Medulla oblongata (tissue), 1 donor: ENCODE measurements around the gene PTTG1IP.

ENCODE experiments used
- DNase-seq: peaks from one replicate; pipeline ENCODE4 v3.0.0-alpha.2; 2015; ENCODE audit errors: extremely low spot score

PTTG1IP gene

GRCh38 chr21:44896561-44897286 is 23.2 kb upstream of the PTTG1IP start:
- no peak for DNase-seq

GRCh38 chr21:44895859-44896258 is 22.4 kb upstream of the PTTG1IP start:
- DNase-seq, result no peak

DNA sequence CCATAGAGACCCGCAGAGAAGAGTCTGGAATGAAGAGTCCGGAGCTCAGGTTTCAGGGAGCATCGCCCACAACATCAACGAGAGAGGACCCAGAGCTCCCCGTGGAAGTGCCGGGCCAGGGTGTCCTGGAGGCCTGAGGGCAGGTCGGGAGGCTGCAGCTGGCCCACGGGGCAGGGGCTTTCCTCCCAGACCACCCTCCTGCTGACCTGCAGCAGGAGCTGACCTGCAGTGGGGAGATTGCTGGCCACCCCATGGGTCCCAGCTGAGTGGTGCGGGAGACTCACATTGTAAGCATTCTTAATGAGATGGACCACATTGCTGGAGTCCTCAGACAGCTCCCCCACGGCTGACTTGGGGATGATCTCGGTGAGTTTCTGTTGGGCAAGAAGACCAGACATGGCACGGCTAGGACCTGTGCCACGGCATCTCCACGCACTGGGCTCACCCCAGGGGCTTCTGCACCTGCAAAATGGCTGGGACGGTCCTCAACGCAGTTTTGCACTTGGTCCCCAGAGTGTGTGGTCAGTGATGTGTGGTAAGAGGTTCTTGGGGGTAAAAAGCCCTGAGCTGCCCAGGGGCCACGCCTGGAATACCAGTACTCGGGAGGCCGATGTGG is 21.3 kb upstream of the PTTG1IP start:
- DNase-seq, result no peak

- no peak for DNase-seq
Observed at GRCh38 chr21:44893948-44894656, 20.6 kb upstream of the PTTG1IP start.

DNA sequence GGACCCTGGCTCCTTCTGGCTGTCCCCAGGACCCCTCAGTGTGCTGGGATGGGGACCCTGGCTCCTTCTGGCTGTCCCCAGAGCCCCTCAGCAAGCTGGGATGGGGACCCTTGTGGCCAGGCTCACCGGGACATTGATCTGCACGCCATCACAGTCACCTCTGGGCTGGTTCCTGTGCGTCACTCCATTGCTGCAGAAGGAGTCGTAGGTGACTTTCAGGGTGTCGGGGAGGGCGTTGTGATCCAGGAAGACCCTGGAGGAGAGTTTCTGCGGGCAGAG is 19.7 kb upstream of the PTTG1IP start:
- DNase-seq, result no peak

DNA sequence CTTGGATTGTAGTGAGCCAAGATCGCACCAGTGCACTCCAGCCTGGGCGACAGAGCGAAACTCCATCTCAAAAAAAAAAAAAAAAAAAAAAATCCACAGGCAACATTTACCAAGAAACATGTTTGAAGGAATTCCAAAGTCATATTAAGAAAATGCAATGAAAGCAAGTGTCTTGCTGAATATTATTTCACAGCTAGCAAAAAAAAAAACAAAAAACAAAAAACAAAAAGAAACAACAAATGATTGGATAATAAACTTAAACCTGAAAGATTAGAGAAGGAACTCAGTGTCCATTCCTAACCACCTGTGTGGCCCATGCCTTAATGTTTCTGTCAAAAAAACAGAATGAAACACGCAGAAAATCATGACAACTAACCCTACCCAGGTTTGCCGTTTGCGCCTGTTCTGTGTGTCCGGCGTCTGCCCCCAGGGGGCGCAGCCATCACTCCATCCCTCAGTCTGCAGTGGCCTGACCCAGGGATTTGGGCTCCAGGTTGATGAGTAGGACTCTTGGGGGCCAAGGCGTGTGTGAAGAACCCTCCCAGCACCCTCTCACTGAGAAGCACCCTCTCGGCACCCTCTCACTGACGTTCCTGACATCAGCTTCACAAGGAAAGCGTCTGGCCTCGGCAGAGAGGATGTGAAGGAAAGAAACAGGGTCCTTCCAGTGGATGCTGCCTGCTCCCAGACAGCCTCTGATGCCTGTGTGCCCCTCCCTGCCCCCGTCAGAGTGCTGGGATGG is 19.2 kb upstream of the PTTG1IP start:
- DNase-seq, result peak; percentile 44

DNA sequence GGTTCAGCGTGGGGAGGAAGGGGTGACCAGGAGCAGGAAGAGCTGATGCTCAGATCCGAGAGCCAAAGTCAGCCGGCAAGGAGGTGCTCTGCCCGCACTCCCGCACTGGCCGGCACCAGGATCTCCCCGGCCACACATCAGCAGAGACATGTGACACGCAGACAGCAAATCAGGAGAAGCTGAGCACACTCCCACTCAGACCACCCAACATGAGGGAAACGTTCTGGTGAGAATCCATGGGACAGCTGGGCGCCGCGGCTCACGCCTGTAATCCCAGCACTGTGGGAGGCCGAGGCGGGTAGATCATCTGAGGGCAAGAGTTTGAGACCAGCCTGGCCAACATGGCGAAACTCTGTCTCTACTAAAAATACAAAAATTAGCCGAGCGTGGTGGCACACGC is 18.6 kb upstream of the PTTG1IP start:
- no peak for DNase-seq

GRCh38 chr21:44891631-44892031 is 18.1 kb upstream of the PTTG1IP start:
- DNase-seq, result no peak

GRCh38 chr21:44890961-44891541 is 17.6 kb upstream of the PTTG1IP start:
- DNase-seq, result no peak

DNA sequence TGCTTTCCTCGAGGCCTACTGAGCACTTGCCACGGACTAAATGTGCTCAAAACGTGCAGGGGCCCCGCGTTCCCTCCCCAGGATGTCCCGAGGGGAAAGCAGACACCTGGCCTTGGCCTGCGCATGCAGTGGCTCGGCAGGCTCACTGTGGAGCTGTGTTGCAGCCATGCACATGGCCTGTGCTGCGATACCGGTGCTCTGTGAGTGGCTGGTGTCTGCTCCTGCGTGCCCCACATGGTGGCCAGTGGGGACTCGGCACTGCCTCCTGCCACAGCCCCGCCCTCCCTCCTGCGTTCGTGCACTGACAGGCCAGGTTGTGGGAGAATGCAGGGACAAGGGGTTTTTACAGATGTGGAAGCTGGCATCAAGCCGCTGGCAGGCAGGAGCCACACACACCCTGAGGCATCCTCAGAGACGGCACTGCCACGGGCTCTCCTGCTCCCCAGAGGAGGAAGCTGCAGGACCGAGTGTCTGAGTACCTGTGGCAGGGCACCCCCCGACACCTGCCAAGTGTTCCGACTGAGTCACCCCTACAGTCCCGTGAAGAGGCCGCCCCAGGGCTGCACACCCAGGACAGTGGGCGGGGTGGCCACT is 16.9 kb upstream of the PTTG1IP start:
- DNase-seq, result no peak

- DNase-seq, result no peak
Observed at GRCh38 chr21:44889625-44890337, 16.3 kb upstream of the PTTG1IP start.

DNA sequence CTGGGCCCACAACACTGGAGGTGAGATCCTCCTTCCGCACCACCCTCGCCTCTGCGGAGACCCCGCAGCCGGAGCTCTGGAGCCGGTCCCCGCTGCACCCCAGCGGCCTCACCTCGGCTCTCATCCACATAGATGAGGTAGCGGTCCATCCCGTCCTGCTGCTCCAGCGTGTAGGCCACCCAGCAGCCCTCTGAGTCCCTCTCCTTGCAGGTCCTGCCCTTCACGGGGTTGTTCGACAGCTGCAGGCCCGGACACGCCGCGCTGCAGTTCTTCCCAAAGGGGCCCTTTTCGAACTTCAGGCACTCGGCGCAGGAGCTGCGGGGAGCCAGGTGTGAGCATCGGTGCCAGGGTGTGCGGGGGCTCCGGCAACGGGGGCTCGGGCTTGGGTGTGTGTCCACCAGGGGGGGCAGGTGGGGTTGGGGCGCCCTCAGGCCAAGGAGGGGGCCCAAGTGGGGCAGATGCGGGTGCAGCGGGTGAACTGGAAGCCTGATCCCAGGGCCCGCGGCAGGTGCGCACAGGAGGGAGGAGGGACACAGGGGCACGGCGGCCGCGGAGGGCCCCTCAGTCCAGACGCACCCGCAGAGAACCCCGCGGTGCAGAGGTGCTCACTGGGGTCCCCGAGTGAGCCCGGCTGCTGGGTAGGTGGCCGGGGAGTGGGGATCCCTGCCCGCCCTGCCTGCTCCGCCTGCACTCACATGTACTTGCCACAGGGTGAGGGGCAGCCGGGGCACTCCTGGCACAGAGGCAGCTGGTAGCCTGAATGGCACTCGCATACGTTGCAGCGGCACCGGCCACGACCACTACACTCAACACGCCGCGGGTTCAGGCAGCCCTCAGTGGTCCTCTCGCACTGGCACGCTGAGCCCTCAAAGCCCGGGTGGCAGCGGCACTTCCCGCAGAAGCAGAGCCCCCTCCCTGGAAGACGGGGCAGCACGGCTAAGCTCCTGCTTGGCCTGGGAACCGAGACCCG is 15.4 kb upstream of the PTTG1IP start:
- no peak for DNase-seq

DNA sequence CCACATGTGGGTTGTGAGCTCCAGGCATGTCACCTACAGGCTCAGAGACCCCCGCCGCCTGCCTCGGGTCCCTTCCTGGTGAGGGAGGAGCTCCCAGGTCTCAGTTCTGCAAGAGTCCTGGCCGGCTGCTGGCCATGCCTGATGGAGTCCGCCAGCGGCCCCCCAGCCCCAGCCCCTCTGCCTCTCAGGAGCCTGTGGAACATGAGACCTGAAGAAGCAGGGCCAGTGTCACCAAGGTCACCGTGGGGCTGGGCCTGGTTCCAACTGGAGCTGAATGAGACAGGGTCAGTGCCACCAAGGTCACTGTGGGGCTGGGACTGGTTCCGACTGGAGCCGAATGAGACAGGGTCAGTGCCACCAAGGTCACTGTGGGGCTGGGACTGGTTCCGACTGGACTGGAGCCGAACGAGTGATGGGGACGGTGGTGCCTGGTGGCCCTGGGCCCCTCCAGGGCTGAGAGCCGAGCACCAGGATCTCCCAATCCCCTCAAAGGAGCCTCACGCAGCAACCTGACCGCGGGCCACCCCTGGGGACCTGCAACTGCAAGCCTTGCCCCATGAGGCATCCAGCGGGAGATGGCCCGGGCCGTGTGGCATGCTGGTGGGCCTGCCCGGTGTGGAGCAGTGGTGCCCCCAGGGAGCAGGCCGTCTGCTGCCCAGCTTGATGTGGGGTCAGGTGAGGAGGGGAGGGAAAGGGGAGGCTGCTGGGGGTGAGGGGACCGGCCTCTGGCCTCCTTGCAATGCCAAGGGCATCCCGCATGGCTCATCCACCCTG is 14.5 kb upstream of the PTTG1IP start:
- DNase-seq, result no peak

- no peak for DNase-seq
Observed at GRCh38 chr21:44887126-44887806, 13.8 kb upstream of the PTTG1IP start.

DNA sequence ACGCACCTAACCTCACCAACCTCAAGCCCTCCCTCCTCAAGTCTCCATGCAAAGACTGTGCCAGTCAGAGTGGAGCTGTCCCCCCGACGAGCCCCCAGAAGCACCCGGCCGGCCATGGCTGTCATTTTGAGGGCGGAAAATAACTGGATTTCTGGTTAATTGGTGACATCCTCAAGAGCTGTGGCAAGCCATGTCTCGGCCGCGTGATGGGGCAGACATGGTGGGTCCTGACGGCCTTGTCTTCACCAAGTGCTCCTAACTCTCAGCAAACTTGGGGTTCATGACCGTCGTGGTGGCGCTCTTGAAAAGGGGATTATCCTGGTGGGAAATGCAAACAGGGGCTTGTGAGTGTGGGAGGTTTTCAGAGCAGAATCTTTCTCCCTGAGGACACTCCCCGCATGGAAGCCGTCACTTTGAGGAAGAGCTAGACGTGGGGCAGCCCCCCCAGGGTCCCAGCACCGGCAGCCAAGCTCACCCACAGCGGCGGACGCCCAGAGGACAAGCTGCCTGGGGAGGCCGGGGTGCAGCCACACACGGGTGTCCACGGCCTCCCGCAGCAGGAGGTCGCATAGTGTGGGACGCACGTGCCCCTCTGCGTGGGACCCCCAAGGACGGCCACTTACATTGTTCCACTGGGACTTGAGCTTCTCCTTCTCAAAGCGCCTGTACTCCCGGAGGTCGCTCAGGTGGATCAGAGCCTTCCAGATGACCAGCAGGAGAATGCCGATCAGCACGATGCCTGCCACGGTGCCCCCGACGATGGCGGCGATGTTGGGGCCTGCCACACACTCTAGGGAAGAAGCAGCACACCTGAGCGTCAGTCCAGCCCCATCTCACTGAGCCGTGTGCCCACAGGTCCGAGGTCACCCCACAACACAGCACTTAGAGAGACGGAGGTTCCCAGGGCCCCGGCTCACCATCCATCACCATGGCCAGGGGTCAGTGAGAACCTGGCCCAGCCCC is 12.9 kb upstream of the PTTG1IP start:
- DNase-seq, result no peak

GRCh38 chr21:44885615-44886014 is 12.1 kb upstream of the PTTG1IP start:
- DNase-seq, result no peak

DNA sequence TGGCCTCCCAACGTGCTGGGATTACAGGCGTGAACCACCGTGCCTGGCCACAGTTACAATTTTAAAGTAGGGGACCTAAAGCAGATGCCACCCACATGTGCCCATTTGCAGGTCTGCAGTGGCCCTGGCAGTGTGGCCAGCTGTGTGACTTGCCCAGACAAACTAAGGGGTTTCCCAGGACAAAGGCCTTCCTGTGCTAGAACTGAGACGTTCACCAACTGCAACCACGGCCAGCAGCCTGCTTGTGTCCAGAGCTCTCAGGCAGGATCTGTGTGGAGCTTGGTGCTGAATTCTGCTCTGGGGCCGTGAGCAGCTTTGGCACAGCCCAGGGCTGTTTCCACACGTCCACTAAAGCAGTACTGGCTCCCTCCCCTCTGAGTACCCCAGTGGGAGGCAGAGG is 10.6 kb upstream of the PTTG1IP start:
- DNase-seq, result no peak
